Measurements from ENCODE around the gene EVI5. TPM values are rescaled to one million over a fixed set of nuclear protein-coding genes. Genes with fewer than 3 reads are reported as not detected.

The EVI5 gene
- total and polyA plus RNA-seq, 7 donors = 4.5 to 53.5 (median 39.9) TPM

DNA sequence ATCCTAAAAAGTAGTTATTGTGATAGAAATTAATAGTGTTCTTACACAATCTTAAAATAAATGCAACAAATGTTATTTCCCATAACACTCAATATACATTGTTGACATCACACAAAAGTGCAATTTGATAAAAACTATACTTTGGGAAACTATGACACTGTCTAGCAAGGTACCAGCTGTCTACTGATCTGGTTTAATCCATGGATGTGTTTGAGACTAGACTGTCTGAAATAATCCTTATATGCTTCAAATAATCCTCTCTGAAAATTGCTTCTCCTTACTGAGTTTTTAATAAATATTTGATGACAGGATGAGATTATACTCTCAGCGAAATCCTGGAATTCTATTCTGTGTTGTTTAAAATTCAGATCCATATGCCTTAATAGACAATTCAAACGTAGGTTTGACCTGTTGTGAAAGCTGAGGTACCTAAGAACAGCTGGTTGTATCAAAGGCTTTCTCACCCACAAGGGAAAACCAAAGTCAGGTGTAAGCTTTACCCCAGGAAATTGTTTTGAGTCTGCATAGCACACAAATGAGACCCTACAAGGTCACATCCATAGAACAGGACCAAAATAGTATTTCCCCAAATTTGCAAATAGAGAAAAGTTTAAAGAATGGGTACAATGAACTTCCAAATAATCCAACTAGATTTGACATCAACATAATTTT, 289.4 kb downstream of the EVI5 start:
- DNase-seq = no peak
- WGBS, 2 donors = 63 to 83% methylated on average over 2 of the region's 2 CpGs
- Histone ChIP-seq H3K27ac (no peak overlapping the region), H3K27me3 (peaks cover 0 to 4% (median 0%) of the 10 kb centered on the region in 3 donors), H3K36me3 (no peaks in the 10 kb centered on the region), H3K9me3 (no peaks in the 10 kb centered on the region), H3K4me3 (no peak overlapping the region), H3K4me1 (no peaks in the 10 kb centered on the region)
- intact Hi-C loops (cut with DNase I) = no loop called here
- TF ChIP-seq POLR2A (IDR thresholded peaks at IDR 0.05) (no peak), POLR2AphosphoS5 (IDR thresholded peaks at IDR 0.05) (no peak), EP300 (IDR thresholded peaks at IDR 0.05) (no peak)
- TF ChIP-seq, protein P1, sequence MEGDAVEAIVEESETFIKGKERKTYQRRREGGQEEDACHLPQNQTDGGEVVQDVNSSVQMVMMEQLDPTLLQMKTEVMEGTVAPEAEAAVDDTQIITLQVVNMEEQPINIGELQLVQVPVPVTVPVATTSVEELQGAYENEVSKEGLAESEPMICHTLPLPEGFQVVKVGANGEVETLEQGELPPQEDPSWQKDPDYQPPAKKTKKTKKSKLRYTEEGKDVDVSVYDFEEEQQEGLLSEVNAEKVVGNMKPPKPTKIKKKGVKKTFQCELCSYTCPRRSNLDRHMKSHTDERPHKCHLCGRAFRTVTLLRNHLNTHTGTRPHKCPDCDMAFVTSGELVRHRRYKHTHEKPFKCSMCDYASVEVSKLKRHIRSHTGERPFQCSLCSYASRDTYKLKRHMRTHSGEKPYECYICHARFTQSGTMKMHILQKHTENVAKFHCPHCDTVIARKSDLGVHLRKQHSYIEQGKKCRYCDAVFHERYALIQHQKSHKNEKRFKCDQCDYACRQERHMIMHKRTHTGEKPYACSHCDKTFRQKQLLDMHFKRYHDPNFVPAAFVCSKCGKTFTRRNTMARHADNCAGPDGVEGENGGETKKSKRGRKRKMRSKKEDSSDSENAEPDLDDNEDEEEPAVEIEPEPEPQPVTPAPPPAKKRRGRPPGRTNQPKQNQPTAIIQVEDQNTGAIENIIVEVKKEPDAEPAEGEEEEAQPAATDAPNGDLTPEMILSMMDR (IDR thresholded peaks at IDR 0.05) = no peak

GRCh38 chr1:92494485-92495141, 290.3 kb downstream of the EVI5 start:
- Histone ChIP-seq H3K4me3 (no peak overlapping the region), H3K4me1 (no peaks in the 10 kb centered on the region), H3K9me3 (no peaks in the 10 kb centered on the region), H3K27ac (no peak overlapping the region), H3K36me3 (no peaks in the 10 kb centered on the region), H3K27me3 (peaks cover 0 to 4% (median 0%) of the 10 kb centered on the region in 3 donors)
- DNase-seq = no peak
- intact Hi-C loops (cut with DNase I) = no loop called here
- 85 to 93% methylated on average over 4 of the region's 4 CpGs for WGBS, 2 donors
- TF ChIP-seq EP300 (IDR thresholded peaks at IDR 0.05) (no peak), POLR2AphosphoS5 (IDR thresholded peaks at IDR 0.05) (no peak), POLR2A (IDR thresholded peaks at IDR 0.05) (no peak)
- TF ChIP-seq, protein P1 (IDR thresholded peaks at IDR 0.05) = no peak

- Histone ChIP-seq H3K27me3 (peaks cover 0 to 15% (median 0%) of the 10 kb centered on the region in 3 donors), H3K36me3 (no peaks in the 10 kb centered on the region), H3K9me3 (no peaks in the 10 kb centered on the region), H3K27ac (no peak overlapping the region), H3K4me3 (no peak overlapping the region), H3K4me1 (no peaks in the 10 kb centered on the region)
- TF ChIP-seq POLR2A (IDR thresholded peaks at IDR 0.05) = no peak
- no peak for TF ChIP-seq POLR2AphosphoS5 (IDR thresholded peaks at IDR 0.05)
- TF ChIP-seq, protein P1 (IDR thresholded peaks at IDR 0.05) = no peak
- no peak for TF ChIP-seq EP300 (IDR thresholded peaks at IDR 0.05)
- no peak for DNase-seq
- 95 to 96% methylated on average over 4 of the region's 4 CpGs for WGBS, 2 donors
- intact Hi-C loops (cut with DNase I) = no loop called here
Observed at GRCh38 chr1:92493139-92493538, 291.8 kb downstream of the EVI5 start.

DNA sequence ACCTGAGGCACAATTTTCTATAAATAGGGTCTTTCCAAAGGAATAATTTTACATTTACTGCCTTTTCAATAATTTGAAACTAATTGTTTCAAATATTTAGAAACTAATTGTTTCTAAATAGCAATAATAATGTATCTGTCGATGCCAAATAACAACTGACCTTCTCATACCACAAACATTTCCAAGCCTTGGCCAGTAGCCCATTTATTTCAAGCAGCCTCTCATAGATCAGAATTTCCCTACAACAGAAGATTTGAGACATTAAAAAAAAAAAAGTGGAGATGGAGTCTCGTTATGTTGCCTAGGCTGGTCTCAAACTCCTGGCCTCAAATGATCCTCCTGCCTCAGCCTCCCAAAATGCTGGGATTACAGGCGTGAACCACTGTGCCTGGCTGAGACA, 296.1 kb downstream of the EVI5 start:
- Histone ChIP-seq H3K27ac (no peak overlapping the region), H3K4me3 (no peak overlapping the region), H3K27me3 (peaks cover 29 to 55% (median 38%) of the 10 kb centered on the region in 3 donors), H3K36me3 (no peaks in the 10 kb centered on the region), H3K4me1 (peaks cover 0 to 32% (median 31%) of the 10 kb centered on the region in 4 donors), H3K9me3 (no peaks in the 10 kb centered on the region)
- TF ChIP-seq, protein P1 (IDR thresholded peaks at IDR 0.05) = no peak
- TF ChIP-seq POLR2AphosphoS5 (IDR thresholded peaks at IDR 0.05) (no peak), POLR2A (IDR thresholded peaks at IDR 0.05) (no peak), EP300 (IDR thresholded peaks at IDR 0.05) (no peak)
- intact Hi-C loops (cut with DNase I) = no loop called here
- no peak for DNase-seq
- WGBS, 2 donors = 64 to 85% methylated on average over 3 of the region's 3 CpGs

Data from sigmoid colon (tissue), 7 donors.